ENCODE measurements around the gene CABLES1.
"Not testable (repeated sequence)": the region's sequence is repeated elsewhere in the genome, so short reads cannot be mapped to it uniquely, and the experiment has no call there.

CABLES1 gene

DNA sequence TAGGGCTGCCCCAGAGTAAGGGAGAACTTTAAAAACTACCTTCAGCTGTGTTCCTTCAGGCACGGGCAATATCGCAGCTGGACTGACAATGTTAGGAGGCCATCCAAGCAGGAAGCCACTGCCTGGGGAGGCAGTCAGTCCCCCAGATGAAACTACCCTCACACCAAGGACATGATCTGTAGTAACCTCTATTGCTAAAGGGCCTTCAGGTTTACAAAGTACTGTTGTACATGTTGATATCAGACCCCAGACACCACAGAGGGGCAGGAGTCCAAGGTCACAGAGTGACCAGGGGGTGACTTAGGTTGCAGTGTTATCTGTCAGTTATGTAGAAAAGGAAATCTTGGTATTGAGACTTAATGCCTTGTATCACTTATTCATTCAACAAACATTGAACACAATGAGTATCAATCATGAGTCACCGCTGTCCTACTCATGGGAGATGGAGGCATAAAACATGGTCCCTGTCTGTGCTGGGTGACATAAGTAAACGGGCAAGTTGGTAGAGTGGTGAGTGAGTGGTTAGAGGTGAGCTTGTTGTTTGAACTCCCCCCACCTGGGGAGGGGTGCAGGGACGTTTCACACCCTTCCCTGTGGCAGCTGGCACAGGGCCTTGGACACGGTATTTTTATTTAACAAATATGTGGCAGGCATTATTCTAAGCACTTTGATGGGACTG lies 7.1 kb downstream of the CABLES1 start:
- no peak for DNase-seq (ENCODE audit: low read depth)

DNA sequence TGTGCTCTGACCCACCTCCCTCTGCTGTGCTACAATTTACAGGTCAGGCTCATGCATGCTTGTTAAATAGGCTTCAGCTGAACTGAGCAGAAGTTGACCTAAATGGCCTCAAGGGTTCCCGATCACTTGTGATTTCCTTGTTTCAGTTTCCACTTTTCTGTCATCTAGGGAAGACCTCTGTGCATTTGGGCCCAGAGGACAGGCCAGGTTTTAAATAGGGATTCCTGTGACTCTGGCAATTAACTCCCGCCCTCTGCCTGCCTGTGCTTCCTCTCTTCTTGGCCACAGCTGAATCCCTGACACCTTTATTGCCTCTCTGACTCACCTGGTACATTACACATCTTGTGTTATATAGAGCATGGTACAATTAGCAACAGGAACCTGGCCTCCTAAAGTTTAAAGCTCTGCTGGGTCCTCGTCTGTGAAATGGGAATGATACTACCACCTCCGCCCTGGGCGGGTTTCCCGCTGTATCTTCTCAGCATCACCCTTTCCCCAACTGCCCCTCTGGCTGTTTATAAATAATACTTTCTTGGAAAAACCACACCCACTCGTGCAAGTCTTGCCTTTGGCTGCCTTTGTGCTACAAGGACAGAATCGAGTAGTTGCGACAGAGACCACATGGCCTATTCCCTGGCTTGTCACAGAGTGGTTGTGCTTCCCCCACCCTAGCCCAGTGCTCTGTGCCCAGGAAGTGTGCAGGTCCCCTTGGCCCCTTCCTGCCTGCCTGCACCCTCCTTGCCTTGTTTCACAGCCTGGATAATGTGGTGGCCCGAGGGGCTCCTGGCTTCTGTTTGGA lies 7.9 kb downstream of the CABLES1 start:
- no peak for DNase-seq (ENCODE audit: low read depth)

DNA sequence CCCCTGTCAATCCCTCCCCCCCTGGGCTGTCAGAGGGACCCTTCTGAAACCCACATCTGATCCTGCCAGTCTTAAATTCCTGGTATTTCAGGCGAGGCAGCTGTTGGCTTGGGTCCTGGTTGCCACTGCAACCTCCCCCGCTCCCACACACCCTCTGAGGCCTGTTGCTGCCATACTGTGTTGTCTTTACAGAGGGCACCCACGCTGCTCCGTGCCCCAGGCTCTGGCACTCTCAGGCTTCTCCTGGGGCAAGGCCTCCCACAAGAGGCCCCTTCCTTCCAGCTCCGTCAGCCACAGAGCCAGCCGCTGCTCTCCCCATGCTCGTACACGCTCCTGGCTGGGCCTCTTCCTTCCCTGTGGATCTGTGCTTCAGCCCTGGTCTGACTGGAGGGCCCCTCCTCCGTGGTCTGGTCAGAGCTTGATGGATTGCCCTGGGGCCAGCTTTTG lies 8.6 kb downstream of the CABLES1 start:
- no peak for DNase-seq (ENCODE audit: low read depth)

DNA sequence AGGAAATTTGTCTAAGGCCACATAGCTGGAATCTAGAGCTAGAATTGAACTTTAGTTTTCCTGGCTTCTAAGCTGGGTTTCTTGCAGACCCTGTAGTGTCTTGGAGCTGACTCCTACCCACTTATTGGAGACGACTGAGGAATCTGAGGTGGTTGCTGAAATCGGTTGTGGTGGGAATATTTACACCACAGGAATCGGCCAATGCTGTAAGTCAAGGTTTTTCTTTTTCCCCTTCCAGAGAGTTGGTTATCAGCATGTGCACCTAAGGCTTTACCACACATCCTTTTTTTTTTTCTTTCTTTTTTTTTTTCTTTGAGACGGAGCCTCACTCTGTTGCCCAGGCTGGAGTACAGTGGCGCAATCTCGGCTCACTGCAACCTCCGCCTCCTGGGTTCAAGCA lies 9.4 kb downstream of the CABLES1 start:
- no peak for DNase-seq (ENCODE audit: low read depth)

DNA sequence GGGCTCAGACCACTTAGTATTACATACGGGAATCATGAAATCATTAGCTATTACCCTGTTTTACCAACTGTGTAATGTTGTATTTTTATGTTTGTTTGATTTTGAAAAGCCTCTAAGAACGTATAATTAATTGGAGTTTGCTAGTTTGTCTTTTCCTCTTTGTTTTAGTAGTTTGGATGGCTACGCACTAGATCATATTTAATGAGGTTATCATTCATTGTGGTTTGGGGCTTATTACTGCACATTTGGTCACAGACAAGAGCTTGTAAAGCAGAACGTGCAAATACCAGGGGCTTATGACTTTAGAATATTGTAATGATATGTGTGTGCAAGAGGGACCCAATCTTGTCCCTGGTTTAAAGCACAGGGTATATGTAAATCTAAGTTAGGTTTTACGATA lies 10.3 kb downstream of the CABLES1 start:
- no peak for DNase-seq (ENCODE audit: low read depth)

DNA sequence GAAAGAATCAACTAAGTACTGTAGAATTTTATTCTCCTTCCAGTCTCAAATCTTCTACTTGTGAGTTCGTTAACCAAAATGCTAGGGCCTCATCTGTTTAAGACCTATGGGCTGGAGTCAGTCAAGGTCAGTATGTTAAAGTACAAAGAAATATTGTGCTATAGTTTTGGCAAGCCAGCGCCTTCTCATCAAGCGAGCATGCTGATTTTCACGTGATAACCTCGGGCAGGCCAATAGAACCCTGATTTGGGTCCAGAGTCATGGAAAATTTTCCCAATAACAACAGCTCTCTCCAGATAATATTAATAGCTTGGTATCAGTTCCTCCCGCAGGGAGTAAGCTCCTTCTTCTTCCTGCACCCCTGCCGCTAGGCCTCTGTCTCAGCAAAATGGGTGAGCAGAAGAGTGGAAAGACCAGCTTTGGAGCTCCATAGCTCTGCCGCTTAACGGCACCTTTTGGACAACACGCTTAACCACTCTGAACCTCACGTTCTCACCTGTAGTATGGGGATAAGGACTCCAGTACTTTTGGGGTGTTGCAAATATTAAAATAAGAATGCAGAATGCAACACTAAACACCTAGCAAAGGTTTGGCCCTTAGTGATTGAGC lies 11.7 kb downstream of the CABLES1 start:
- DNase-seq (ENCODE audit: low read depth): no peak

DNA sequence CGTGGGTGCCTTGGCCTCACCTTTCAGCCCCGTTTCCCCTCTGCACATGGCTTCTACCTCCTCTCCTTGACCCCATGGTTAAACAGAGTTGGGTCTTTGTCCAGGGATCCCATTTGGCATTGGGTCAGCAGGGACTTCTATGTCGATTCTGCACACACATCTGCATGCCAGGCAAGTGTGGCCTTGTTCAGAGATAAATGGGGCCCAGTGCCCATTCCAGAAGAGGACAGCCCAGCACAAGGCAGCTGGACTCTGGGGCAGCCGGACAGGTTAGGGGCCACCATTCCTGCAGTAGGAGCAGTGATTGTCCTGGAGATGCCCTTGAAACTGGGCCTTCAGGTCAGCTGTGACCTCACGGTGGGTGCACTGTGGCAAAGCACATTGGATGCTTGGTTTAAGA lies 13.1 kb downstream of the CABLES1 start:
- no peak for DNase-seq (ENCODE audit: low read depth)

DNA sequence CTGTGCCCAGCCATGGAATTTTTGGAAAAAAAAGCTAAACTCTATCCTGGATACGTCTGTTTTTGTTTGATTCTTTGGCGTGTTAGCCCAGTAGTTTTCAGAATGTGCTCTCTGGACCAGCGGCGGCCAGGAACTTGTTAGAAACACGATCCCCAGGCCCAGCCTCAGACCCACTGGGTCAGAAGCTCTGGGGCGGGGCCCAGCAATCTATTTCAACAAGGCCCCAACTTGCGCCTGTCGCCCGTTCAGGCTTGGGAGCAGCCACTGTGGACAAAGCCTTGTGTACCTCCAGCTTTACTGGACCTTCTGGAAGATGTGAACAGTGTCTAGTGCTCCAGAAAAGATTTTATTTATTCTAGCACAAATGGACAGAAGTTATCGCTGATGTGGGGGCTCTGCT lies 14.3 kb downstream of the CABLES1 start:
- no peak for DNase-seq (ENCODE audit: low read depth)

DNA sequence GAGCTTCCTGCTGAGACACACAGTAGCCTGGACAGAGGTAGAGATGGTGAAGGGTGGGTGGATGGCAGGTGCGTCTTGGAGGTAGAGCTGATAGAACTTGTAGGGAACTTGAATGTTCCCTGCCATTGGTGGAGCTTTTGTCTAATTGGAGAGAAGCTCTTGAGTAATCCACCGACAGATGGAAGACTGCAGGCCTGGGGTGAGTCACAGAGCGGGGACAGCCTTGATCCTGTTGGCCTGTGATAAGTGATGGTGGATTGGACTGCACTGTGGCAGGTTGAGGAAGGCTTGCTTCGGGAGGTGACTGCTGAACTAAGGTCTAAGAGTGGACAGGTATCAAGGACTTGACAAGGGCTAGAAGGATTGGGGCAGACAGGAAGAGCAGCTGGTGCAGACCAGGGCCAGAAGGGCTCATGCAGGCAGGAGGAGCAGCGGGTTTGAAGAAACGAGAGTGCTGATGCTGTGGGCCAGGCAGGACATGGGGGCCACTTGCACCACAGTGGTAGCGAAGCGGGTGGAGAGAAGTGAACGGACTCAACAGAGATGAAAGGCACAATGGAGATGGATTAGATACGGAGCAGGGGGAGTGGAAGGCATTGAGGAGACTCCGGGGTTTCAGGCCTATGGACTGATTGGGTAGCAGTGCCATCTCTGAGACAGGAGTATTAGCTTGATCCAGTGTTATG lies 16.3 kb downstream of the CABLES1 start:
- DNase-seq (ENCODE audit: low read depth): peak; percentile 38

DNA sequence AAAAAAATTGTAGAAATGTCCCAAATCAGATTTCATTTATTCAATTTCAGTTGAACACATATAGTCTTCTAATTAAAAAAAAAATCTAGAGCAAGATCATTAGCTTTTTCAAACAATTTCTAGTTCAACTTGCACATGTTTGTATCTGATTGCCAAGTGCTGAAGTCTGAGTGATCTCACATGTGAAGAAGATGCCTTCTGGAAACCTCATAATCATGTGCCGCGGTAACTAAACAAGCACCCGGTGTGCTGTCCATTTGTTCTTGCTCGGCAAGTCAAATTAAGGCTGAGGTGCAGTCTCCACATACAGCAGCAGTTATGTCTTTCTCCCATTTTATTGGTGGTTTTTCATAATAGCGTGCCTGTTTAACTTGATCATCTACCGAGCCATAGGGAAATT lies 18.7 kb downstream of the CABLES1 start:
- no peak for DNase-seq (ENCODE audit: low read depth)

DNA sequence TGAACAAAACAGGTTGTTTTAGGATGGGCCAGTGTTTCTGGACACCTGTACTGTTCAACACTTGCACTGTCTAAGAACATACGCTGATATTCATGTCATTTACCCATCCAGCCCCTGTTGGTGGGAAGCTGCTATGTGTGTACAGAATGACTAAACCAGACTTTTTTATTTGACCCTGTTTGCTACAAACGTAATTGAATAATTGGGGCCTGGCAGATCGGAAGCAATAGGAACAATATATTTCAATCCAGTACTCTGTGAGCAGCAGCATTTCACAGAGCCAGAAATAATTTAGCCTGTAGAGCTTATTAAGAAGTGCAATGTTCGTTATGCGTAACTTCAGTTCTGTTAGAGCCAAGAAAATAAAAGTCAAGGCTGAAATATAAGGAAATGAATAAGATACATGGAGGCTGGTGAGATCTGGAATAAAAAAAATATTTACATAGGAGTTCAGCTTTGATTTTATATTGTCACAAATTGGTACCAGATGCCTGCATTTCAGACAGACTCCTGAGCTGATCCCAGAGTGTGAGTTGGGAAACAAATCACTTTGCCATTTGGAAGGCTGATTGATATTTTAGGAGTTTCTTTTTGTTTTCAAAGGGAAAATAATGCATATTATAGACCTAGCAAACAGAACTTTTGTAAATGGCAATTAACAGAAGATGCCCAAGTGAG lies 19.7 kb downstream of the CABLES1 start:
- DNase-seq (ENCODE audit: low read depth): no peak

DNA sequence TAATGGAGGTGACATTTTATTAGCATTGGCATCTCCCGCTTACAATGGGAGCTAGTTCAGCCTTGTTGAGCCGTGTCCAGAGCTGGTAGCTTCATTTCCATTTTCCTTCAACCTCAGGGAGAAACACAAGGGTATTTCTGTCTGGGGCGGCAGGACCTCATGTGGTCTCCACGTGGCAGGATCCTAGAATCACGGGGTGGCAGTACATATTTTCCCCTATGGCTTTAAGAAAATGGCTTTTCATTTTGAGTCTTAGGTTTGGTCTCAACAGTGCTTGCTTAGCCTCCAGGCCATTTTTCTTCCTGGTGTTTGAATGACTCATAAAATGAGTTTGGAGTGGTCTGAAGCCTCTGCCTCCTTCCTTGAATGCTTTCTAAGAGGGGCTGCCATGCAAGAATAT lies 20.3 kb downstream of the CABLES1 start:
- DNase-seq (ENCODE audit: low read depth): no peak

DNA sequence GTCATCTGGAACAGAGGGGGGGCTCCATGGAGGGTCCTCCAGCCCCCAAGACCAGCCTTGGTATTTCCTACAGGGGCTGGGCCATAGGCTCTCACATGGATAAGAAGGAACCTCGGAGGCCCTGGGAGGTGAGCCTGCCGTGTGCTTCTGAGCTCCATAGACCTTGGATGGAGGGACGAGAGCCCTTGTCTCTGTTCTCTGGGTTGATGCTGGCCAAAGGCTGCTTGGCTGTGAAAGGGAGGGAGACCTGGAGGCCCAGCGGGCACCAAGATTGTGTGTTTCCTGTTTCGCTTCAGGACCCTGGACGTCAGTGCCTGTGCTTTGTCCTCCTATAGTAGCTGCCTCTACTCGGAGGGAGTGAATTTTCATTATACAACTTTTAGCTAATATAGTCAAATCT lies 20.8 kb downstream of the CABLES1 start:
- DNase-seq (ENCODE audit: low read depth): no peak

DNA sequence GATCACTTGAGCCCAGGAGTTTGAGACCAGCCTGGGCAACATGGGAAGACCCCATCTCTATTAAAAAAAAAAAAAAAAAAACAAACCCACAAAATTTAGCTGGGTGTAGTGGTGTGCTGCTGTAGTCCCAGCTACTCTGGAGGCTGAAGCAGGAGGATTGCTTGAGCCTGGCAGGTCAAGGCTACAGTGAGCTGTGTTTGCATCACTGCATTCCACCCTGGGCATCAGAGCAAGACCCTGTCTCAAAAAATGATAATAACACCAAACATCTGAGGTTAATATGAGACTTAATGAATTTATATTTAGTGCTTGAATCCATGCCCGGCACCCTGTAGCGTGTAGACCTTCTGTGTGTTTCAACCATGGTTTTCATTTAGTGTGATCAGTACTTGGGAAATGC lies 22.8 kb downstream of the CABLES1 start:
- no peak for DNase-seq (ENCODE audit: low read depth)

DNA sequence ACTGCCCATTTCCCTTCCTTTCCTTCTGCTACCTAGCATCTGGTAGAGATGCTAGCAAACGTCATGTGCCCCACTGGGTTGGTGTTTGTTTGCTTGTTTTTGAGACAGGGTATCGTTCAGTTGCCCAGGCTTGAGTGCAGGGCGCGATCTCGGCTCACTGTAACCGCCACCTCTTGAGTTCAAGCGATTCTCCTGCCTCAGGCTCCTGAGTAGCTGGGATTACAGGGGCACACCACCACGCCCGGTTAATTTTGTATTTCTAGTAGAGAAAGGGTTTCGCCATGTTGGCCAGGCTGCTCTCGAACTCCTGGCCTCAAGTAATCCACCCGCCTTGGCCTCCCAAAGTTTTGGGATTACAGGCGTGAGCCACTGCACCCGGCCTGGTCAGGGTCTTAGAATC lies 23.6 kb downstream of the CABLES1 start:
- not testable (repeated sequence) for DNase-seq (ENCODE audit: low read depth)

DNA sequence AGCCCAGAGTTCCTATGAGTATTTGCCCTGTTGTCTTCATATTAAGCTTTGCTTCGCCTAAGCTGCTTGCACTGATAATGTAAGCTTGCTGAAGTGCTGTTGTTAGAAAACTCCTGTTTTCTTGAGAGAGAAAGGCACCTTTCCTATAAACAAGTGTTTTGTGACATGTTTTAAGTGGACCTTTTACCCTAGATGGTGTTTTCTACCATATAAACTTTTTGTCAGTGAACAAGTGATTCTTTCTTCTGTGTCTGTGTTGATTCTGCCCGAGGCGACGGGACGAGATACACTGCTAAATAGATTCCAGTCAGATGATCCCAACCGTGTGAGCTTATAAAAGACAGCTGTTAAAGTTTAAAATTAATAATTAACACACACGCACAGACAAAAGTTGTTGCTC lies 24.1 kb downstream of the CABLES1 start:
- DNase-seq (ENCODE audit: low read depth): no peak

DNA sequence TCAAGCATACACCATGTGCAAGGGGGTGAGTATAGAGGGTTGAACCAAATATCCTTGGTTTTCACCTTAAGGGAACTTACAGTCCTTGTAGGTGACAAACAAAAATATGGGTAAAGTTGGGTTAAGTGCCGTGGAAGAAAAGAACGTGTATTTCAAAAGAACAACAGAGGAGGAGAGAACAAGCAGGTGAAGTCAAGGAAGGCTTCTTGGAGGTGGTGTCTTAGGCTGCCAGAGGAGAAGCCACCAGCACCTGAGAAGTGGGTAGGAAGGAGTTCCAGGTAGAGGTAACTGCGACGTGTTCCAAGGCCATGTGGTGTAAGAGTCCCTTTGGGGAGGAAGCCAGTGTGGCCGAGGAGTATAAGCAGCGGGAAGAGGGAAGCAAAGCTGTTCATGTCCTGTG lies 27.2 kb downstream of the CABLES1 start:
- no peak for DNase-seq (ENCODE audit: low read depth)

DNA sequence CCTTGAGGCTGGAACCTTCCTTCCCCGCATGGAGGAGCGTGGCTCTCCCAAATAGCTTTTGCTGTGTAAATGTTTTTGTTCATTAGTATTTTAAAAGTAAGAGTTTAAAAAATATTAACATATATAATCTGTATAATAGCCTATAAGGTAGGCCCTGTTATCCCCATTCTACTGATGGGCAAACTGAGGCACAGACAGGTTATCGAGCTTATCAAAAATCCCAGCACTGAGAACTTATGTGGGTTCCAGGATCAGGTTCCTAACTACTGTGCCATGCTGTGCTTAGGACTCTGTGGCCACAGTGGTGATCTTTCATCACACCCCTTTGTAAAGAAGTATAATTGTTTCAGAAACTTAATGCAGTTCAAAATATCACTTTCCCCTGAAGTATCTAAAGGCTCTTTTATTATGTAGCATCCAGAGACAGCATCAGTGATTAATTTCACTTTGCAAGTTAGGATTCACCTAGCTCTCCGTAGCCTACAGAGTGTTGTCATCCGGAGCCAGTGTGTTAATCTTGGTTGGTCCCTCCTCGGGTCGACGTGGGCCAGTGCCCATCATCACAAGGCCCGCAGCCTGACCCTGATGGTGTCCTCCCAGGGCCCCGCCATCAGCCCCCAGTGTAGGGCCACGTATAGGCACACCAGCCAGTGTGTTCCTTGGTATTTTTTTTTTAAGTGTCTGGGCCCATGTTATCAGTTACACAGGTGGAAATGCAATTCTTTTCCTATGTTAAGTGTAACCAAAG lies 28.7 kb downstream of the CABLES1 start:
- no peak for DNase-seq (ENCODE audit: low read depth)

DNA sequence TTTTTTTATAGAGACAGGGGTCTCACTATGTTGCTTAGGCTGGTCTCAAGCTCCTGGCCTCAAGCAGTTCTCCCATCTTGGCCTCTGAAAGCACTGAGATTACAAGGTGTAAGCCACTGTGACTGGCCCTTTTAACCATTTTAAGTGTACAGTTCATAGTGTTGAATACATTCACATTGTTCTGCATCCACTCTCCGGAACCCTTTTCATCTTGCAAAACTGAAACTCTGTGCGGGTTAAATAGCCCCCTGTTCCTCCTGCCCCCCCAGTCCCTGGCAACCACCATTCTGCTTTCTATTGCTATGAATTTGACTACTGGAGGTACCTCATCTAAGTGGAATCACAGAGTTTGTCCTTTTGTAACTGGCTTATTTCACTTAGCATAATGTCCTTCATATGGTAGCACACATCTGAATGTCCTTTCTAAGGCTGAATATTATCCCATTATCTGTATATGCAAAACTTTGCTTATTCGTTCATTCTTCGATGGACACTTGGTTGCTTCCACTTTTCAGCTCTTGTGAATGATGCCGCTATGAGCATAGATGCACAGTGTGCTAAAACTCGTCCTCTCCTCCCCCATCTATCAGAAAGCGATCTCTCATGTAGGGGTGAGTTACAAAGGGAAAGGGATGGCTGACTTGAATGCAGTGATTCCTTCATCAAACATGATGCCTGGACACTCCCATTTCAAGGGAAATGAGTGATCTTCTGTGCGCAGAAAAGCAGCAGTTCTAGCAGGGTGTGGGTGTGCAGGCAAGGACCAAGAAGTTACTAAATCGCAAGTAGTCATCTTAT lies 30.2 kb downstream of the CABLES1 start:
- DNase-seq (ENCODE audit: low read depth): no peak

DNA sequence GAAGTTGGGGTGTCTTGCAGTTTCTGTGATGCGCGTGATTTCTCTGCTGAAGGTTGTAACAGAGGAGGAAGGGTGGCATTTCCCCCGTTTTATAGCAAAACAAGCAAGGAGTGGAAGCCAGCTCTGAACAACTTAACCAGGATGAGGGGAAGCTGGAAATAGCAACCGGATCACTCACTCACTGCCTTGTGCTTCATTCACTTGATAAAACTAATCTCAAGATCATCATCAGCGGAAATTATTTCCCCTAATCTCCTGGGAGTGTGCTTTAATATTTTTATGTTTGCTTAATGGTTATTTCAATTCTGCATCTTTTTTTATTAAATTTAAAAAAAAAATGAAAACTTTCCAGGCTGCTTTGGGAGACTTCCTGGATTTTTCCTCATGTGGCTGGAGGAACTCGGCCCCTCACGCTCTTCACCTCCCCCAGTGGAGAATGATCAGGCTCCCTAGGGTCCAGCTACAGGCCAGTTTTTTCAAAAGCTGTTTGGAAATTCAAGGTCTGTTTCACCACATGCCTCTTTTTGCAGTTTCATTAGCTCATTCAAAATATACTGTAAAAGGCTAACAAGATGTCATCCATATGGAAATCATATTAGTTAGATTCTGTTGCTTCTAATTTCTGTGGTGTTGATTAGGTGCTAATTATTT lies 31.7 kb downstream of the CABLES1 start:
- peak; percentile 46 for DNase-seq (ENCODE audit: low read depth)
